G401 (cell line): Measurements from ENCODE around the gene RASSF4. TPM values are rescaled to one million over a fixed set of nuclear protein-coding genes. Genes with fewer than 3 reads are reported as not detected.

Experiments used
- DNase-seq: peaks from one replicate; pipeline ENCODE4 v3.0.0-alpha.2; 2015; ENCODE audit warnings: low spot score
- in situ Hi-C: cut with HindIII; loops from 2 replicates; pipeline ENCODE4 v1.10.0; 2016; ENCODE audit warnings: low sequenced_read_pairs, mixed read lengths
- total RNA-seq: library from RNA; depleted of rRNA; stranded (reverse); fragments of >200 nt; shearing (Covaris generic); gene quantifications from 2 replicates; pipeline ENCODE4 v1.2.3, GENCODE V29; 2014; rRNA removed

RASSF4 gene
- total RNA-seq, 1 experiment from 2014 or later = 0.98 TPM

- no peak for DNase-seq
- in situ Hi-C loops = no loop called here
Observed at GRCh38 chr10:45040921-45041542, 81.4 kb downstream of the RASSF4 start.

DNA sequence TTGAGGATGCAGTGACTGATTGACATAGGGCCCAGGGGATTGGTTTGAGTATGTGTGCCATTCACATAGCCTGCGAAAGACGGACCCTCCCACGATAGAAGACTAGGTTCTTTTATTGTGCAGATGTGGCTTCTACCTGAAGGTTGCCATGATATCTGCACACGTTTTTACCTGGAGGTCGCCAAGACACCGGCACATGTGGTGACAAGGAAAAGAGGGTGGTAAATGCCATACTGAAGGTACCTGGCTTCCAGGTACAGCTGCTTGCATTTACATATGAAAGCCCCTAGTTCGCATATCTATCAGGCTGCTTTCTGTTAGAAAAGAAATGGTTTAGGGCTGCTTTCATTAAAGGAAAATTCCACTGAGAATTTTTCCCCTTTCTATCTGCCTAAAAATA is 84.7 kb downstream of the RASSF4 start:
- DNase-seq = no peak
- in situ Hi-C loops = no loop called here

Other genes with a start within 250 kb of the RASSF4 start
- gene TMEM72, start 48.5 kb upstream of the RASSF4 start, total RNA-seq = not detected in 2 replicates
- gene DEPP1, start 19.0 kb downstream of the RASSF4 start, total RNA-seq = 0.14 and 2.7 TPM in 2 replicates
- 10.0 and 13.9 TPM in 2 replicates for gene ZNF22, start 41.1 kb downstream of the RASSF4 start, total RNA-seq